Left ventricle myocardium inferior (tissue), 1 donor: ENCODE data around the gene DNAI4. TPM values are rescaled to one million over a fixed set of nuclear protein-coding genes. Genes with fewer than 3 reads are reported as not detected.

Experiments used
- DNase-seq: peaks from one replicate; pipeline ENCODE4 v3.0.0-alpha.2; 2020
- H3K27ac ChIP-seq: fragments of 200-600 bp; replicated peaks from 2 replicates; pipeline ENCODE4 v1.8.0; 2021
- H3K27me3 ChIP-seq: fragments of 200-600 bp; 2 replicates; pipeline ENCODE4 v1.8.0; 2021; ENCODE audit warnings: low read depth
- H3K36me3 ChIP-seq: fragments of 200-600 bp; 2 replicates; pipeline ENCODE4 v1.8.0; 2021
- H3K4me1 ChIP-seq: fragments of 200-600 bp; 2 replicates; pipeline ENCODE4 v1.8.0; 2021
- H3K4me3 ChIP-seq: fragments of 200-600 bp; 2 replicates; pipeline ENCODE4 v1.8.0; 2021; ENCODE audit warnings: mild to moderate bottlenecking, moderate library complexity
- H3K9me3 ChIP-seq: fragments of 200-600 bp; replicated peaks from 2 replicates; pipeline ENCODE4 v1.8.0; 2021
- CTCF ChIP-seq: fragments of 200-600 bp; IDR thresholded peaks from 2 replicates; pipeline ENCODE4 v1.8.0; 2021; ENCODE audit warnings: antibody characterized with exemption, mild to moderate bottlenecking, borderline replicate concordance
- intact Hi-C: fragments of 100-400 bp; cut with micrococcal nuclease; formaldehyde crosslinking; loops from one replicate; pipeline ENCODE4 v1.11.0; 2022
- total RNA-seq: library from RNA; stranded (reverse); fragmentation: NEBNext Ultra II Directional; extraction: Animal tissue kit (Norgen Biotek cat#: 25700); gene quantifications from one replicate; pipeline ENCODE4 v1.2.1, GENCODE V29; 2021
- donor health status: DM: no; HTN: yes; CAD: no; lungs with severe emphysema.

The DNAI4 gene
- total RNA-seq, 1 donor from 2014 or later, result 17.9 TPM

- intact Hi-C loops, result loop anchor here (10.0 kb wide), 1 partner anchor 377 kb away; no protein-coding TSS in a partner anchor
Observed at GRCh38 chr1:66767626-66768025, 157.0 kb downstream of the DNAI4 start.

GRCh38 chr1:66764994-66765578, 159.6 kb downstream of the DNAI4 start:
- Histone ChIP-seq H3K27ac (no peak overlapping the region), H3K36me3 (no peaks in the 10 kb centered on the region), H3K27me3 (no peaks in the 10 kb centered on the region), H3K4me1 (no peaks in the 10 kb centered on the region), H3K9me3 (peaks cover 7% of the 10 kb centered on the region), H3K4me3 (no peak overlapping the region)
- TF ChIP-seq CTCF, result peak; percentile 83
- intact Hi-C loops, result loop anchor here (10.0 kb wide), 1 partner anchor 380 kb away; no protein-coding TSS in a partner anchor
- no peak for DNase-seq

More at GRCh38 chr1:66767626-66768025, 157.0 kb downstream of the DNAI4 start:
- Histone ChIP-seq H3K9me3 (peaks cover 7% of the 10 kb centered on the region), H3K4me1 (no peaks in the 10 kb centered on the region), H3K27ac (no peak overlapping the region), H3K4me3 (no peak overlapping the region), H3K27me3 (no peaks in the 10 kb centered on the region), H3K36me3 (peaks cover under 1% of the 10 kb centered on the region)
- TF ChIP-seq CTCF, result no peak
- no peak for DNase-seq

Other genes starting within 250 kb of the DNAI4 start
- gene DYNLT5, start 172.4 kb downstream of the DNAI4 start, total RNA-seq, result 3.1 TPM
- gene INSL5, start 123.6 kb downstream of the DNAI4 start, total RNA-seq, result not detected
- gene MIER1, start 134 bp upstream of the DNAI4 start, total RNA-seq, result 18.1 TPM
- gene SLC35D1, start 129.3 kb upstream of the DNAI4 start, total RNA-seq, result 2.6 TPM
- gene C1orf141, start 210.1 kb upstream of the DNAI4 start, total RNA-seq, result not detected
- not detected for gene IL23R, start 241.6 kb upstream of the DNAI4 start, total RNA-seq